ENCODE results near the gene FCN2.

FCN2 gene

GRCh38 chr9:134858051-134858841, 22.4 kb upstream of the FCN2 start:
- H3K9me3 ChIP-seq (ENCODE audit: control insufficient read depth, insufficient read depth, low read depth, low read length), result peaks cover 9% of the 10 kb centered on the region; the same call in 1 of the 2 replicates
- no peaks in the 10 kb centered on the region for H3K4me1 ChIP-seq (ENCODE audit: control insufficient read depth, insufficient read depth, low read length)
- no peak overlapping the region for H3K9ac ChIP-seq (ENCODE audit: low read length)
- H3K36me3 ChIP-seq (ENCODE audit: control insufficient read depth, insufficient read depth, low read length), result no peaks in the 10 kb centered on the region
- no peak overlapping the region for H3K27ac ChIP-seq (ENCODE audit: low read depth, low read length)
- H3K27me3 ChIP-seq (ENCODE audit: control insufficient read depth, insufficient read depth, low read length), result no peaks in the 10 kb centered on the region; the same call in 1 of the 2 replicates
- no peak overlapping the region for H3K4me3 ChIP-seq (ENCODE audit: low read depth, low read length)

DNA sequence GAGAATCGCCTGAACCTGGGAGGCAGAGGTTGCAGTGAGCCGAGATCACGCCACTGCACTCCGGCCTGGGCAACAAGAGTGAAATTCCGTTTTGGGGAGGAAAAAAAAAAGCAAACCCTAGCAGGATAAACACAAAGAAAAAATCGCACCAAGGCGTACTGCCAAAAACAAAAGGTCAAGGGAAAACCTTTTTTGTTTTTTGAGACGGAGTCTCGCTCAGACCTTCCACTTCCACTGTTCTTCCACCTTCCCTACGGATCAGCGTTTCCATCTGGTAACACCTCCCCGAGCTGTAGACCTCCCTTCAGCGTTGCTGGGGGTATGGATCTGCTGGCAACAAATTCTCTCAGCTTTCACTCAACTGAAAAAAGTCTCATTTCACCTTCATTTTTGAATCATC, 20.1 kb upstream of the FCN2 start:
- H3K4me3 ChIP-seq (ENCODE audit: low read depth, low read length), result no peak overlapping the region
- no peaks in the 10 kb centered on the region for H3K4me1 ChIP-seq (ENCODE audit: control insufficient read depth, insufficient read depth, low read length)
- H3K9me3 ChIP-seq (ENCODE audit: control insufficient read depth, insufficient read depth, low read depth, low read length), result peaks cover 9% of the 10 kb centered on the region; the same call in 1 of the 2 replicates
- H3K27ac ChIP-seq (ENCODE audit: low read depth, low read length), result no peak overlapping the region
- no peaks in the 10 kb centered on the region for H3K36me3 ChIP-seq (ENCODE audit: control insufficient read depth, insufficient read depth, low read length)
- no peak overlapping the region for H3K9ac ChIP-seq (ENCODE audit: low read length)
- H3K27me3 ChIP-seq (ENCODE audit: control insufficient read depth, insufficient read depth, low read length), result no peaks in the 10 kb centered on the region

GRCh38 chr9:134861595-134862334, 18.8 kb upstream of the FCN2 start:
- Histone ChIP-seq H3K27ac (ENCODE audit: low read depth, low read length) (no peak overlapping the region), H3K36me3 (ENCODE audit: control insufficient read depth, insufficient read depth, low read length) (no peaks in the 10 kb centered on the region), H3K4me3 (ENCODE audit: low read depth, low read length) (no peak overlapping the region), H3K9me3 (ENCODE audit: control insufficient read depth, insufficient read depth, low read depth, low read length) (peaks cover 9% of the 10 kb centered on the region; the same call in 1 of the 2 replicates), H3K4me1 (ENCODE audit: control insufficient read depth, insufficient read depth, low read length) (no peaks in the 10 kb centered on the region), H3K9ac (ENCODE audit: low read length) (no peak overlapping the region), H3K27me3 (ENCODE audit: control insufficient read depth, insufficient read depth, low read length) (no peaks in the 10 kb centered on the region)

DNA sequence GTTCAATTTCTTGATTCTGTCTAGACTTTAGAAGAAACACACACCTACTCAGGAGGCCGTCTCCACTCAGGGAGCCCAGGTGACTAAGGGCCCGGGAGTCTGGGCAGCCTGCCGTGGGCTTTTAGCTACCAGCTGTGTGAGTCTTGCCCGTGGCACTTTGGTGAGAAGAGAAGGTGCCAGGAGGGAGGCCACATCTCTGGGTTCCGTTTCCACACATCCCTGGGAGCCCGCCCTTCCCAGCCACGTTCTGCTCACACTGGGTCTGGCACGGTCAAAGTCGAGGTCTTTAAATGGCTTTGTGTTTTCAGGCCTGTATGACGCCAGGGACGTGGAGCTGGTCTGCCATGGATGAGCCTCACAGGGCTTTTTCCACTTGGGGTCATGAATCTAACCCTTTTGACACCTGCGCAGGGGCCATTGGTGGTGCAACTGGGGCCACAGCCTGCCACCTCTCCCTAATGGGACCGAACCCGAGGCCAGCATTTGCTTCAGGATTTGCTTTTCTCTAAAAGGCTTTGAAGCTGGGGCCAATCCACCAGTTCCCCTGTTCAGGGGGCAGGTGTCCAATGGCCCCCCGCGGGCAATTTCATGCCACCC, 17.2 kb upstream of the FCN2 start:
- Histone ChIP-seq H3K36me3 (ENCODE audit: control insufficient read depth, insufficient read depth, low read length) (no peaks in the 10 kb centered on the region), H3K27ac (ENCODE audit: low read depth, low read length) (no peak overlapping the region), H3K9me3 (ENCODE audit: control insufficient read depth, insufficient read depth, low read depth, low read length) (peaks cover 9% of the 10 kb centered on the region; the same call in 1 of the 2 replicates), H3K9ac (ENCODE audit: low read length) (no peak overlapping the region), H3K27me3 (ENCODE audit: control insufficient read depth, insufficient read depth, low read length) (no peaks in the 10 kb centered on the region), H3K4me3 (ENCODE audit: low read depth, low read length) (no peak overlapping the region), H3K4me1 (ENCODE audit: control insufficient read depth, insufficient read depth, low read length) (no peaks in the 10 kb centered on the region)

DNA sequence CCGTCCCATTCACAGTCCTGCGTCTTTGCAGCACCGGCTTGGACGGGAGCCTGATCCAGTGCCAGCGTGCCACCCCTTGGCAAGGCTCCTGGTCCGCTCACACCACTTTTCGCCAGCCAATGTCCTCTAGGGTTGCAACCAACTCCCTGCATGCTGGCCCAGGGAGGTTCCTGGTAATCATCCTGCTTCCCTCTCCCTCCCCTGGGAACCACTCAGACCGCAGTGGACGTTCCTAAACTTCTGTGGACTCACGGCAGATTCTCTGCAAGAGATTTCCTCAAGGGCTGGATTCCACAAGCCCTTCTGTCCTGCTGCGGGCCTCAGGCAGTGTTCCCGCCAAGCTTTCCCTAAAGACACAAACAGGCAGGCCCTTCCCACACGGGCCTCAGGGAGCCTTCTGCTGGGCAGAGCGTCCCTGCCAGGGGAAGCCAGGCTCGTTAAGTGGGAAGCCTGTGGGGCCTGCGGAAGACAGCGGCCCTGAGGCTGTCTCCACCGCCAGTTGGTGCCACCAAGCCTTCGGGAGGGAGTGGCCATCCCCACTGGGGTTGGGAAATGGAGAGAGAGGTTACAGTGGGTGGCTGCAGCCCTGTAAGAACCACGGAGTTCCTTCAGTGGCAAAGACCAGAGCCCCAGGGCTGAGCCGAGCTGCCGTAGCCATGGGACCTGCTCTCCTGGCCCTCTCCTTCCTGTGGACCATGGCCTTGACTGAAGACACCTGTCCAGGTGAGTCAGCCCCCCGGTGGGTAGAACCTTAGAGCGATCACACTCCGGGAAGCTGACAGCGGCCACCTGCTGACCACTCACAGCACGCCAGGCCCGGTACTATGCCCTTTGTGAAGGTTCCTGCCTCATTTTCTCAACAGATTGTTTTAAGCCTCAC, 16.4 kb upstream of the FCN2 start:
- Histone ChIP-seq H3K4me3 (ENCODE audit: low read depth, low read length) (no peak overlapping the region), H3K27me3 (ENCODE audit: control insufficient read depth, insufficient read depth, low read length) (no peaks in the 10 kb centered on the region), H3K9me3 (ENCODE audit: control insufficient read depth, insufficient read depth, low read depth, low read length) (peaks cover 9% of the 10 kb centered on the region; the same call in 1 of the 2 replicates), H3K36me3 (ENCODE audit: control insufficient read depth, insufficient read depth, low read length) (no peaks in the 10 kb centered on the region), H3K4me1 (ENCODE audit: control insufficient read depth, insufficient read depth, low read length) (no peaks in the 10 kb centered on the region), H3K27ac (ENCODE audit: low read depth, low read length) (no peak overlapping the region), H3K9ac (ENCODE audit: low read length) (no peak overlapping the region)

DNA sequence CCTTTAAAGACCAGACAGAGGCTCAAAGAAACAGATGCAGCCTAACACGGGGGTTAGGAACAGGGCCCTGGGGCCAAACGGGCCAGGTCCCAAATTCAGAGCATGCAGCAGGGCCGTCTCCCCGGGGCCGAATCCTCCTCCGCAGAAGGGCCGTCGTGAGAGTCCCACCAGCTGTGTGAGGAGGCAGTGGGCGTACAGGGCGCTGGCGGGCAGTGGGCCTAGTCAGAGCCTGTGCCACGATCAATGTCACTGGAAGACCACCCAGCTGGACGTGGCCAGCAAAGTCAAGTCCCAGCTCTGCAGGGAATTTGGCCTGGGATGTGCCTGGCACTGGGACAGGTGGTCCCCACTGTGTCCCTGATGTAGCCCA, 15.8 kb upstream of the FCN2 start:
- no peaks in the 10 kb centered on the region for H3K4me1 ChIP-seq (ENCODE audit: control insufficient read depth, insufficient read depth, low read length)
- H3K9me3 ChIP-seq (ENCODE audit: control insufficient read depth, insufficient read depth, low read depth, low read length), result peaks cover 7% of the 10 kb centered on the region; the same call in 1 of the 2 replicates
- no peak overlapping the region for H3K4me3 ChIP-seq (ENCODE audit: low read depth, low read length)
- H3K9ac ChIP-seq (ENCODE audit: low read length), result no peak overlapping the region
- no peaks in the 10 kb centered on the region for H3K36me3 ChIP-seq (ENCODE audit: control insufficient read depth, insufficient read depth, low read length)
- no peaks in the 10 kb centered on the region for H3K27me3 ChIP-seq (ENCODE audit: control insufficient read depth, insufficient read depth, low read length)
- H3K27ac ChIP-seq (ENCODE audit: low read depth, low read length), result no peak overlapping the region

GRCh38 chr9:134867917-134868750, 12.5 kb upstream of the FCN2 start:
- no peak overlapping the region for H3K27ac ChIP-seq (ENCODE audit: low read depth, low read length)
- no peaks in the 10 kb centered on the region for H3K9me3 ChIP-seq (ENCODE audit: control insufficient read depth, insufficient read depth, low read depth, low read length)
- no peaks in the 10 kb centered on the region for H3K27me3 ChIP-seq (ENCODE audit: control insufficient read depth, insufficient read depth, low read length)
- H3K36me3 ChIP-seq (ENCODE audit: control insufficient read depth, insufficient read depth, low read length), result no peaks in the 10 kb centered on the region
- no peak overlapping the region for H3K4me3 ChIP-seq (ENCODE audit: low read depth, low read length)
- no peaks in the 10 kb centered on the region for H3K4me1 ChIP-seq (ENCODE audit: control insufficient read depth, insufficient read depth, low read length)
- H3K9ac ChIP-seq (ENCODE audit: low read length), result no peak overlapping the region

- no peaks in the 10 kb centered on the region for H3K9me3 ChIP-seq (ENCODE audit: control insufficient read depth, insufficient read depth, low read depth, low read length)
- H3K27ac ChIP-seq (ENCODE audit: low read depth, low read length), result no peak overlapping the region
- no peaks in the 10 kb centered on the region for H3K27me3 ChIP-seq (ENCODE audit: control insufficient read depth, insufficient read depth, low read length)
- H3K4me3 ChIP-seq (ENCODE audit: low read depth, low read length), result no peak overlapping the region
- no peaks in the 10 kb centered on the region for H3K4me1 ChIP-seq (ENCODE audit: control insufficient read depth, insufficient read depth, low read length)
- H3K9ac ChIP-seq (ENCODE audit: low read length), result no peak overlapping the region
- no peaks in the 10 kb centered on the region for H3K36me3 ChIP-seq (ENCODE audit: control insufficient read depth, insufficient read depth, low read length)
Measured at GRCh38 chr9:134868751-134869553, 11.7 kb upstream of the FCN2 start.

DNA sequence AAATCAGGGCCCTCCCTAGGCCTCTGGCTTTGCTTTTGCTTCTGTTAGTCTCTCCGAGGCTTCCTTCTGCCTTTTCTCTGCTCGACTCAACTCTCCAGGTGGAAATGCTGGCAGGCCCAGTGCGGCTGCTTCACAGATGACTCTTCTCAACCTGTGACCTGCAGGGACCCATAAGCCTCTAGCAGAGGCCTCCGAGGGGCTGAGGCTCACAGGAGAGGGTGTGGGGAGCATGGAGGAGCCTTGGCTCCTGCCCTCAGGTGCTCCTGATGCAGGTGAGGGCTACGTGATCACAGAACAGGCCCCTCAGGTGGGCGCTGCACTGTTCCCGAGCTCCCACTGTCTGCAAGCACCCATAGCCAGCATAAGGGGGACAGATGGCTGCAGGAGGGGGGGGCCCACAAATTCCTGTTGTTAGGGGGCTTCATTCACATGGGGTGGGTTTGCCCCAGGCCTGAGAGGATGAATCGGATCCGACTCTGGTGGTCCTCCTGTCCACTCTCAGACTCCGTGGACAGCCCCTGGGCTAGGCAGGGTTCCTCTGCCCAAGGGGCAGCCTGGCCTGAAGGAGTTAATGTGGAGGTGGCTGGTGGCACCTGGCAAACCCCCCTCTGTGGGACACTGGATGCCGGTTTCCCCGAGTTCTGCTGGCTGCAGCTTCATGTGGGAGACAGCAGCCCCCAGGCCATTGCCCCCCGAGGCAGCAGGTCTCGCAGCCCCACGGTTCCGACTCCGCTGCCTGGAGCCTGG, 10.9 kb upstream of the FCN2 start:
- Histone ChIP-seq H3K27me3 (ENCODE audit: control insufficient read depth, insufficient read depth, low read length) (no peaks in the 10 kb centered on the region), H3K9ac (ENCODE audit: low read length) (no peak overlapping the region), H3K27ac (ENCODE audit: low read depth, low read length) (no peak overlapping the region), H3K9me3 (ENCODE audit: control insufficient read depth, insufficient read depth, low read depth, low read length) (no peaks in the 10 kb centered on the region), H3K4me1 (ENCODE audit: control insufficient read depth, insufficient read depth, low read length) (no peaks in the 10 kb centered on the region), H3K36me3 (ENCODE audit: control insufficient read depth, insufficient read depth, low read length) (no peaks in the 10 kb centered on the region), H3K4me3 (ENCODE audit: low read depth, low read length) (no peak overlapping the region)
